HepG2 (cell line): ENCODE data around the gene CYP17A1. TPM values are rescaled to one million over a fixed set of nuclear protein-coding genes. Genes with fewer than 3 reads are reported as not detected.

Experiments
- AKNA ChIP-seq: sonication (generic); formaldehyde crosslinking; IDR thresholded peaks from 2 replicates; pipeline ENCODE4 v1.4.0; 2020; ENCODE audit warnings: missing genetic modification reagents, borderline replicate concordance
- GATAD1 ChIP-seq: IDR thresholded peaks from 2 replicates; pipeline ENCODE4 v1.6.1; 2016; ENCODE audit warnings: missing genetic modification reagents, missing compliant biosample characterization
- HDAC6 ChIP-seq: fragments of 200-600 bp; sonication (generic); IDR thresholded peaks from 2 replicates; pipeline ENCODE4 v1.7.0; 2017; ENCODE audit warnings: mild to moderate bottlenecking, antibody characterized with exemption, low read length, low read depth
- HOXA3 ChIP-seq: sonication (generic); formaldehyde crosslinking; IDR thresholded peaks from 2 replicates; pipeline ENCODE4 v1.5.0; 2020; ENCODE audit warnings: missing genetic modification reagents
- IRF1 ChIP-seq: sonication (generic); formaldehyde crosslinking; IDR thresholded peaks from 2 replicates; pipeline ENCODE4 v1.4.0; 2020; ENCODE audit warnings: low read depth, mild to moderate bottlenecking, missing genetic modification reagents
- LRRFIP1 ChIP-seq: sonication (generic); formaldehyde crosslinking; conservative IDR thresholded peaks from 2 replicates; pipeline ENCODE4 v1.4.0; 2020; ENCODE audit warnings: missing genetic modification reagents
- MYPOP ChIP-seq: sonication (generic); formaldehyde crosslinking; IDR thresholded peaks from 2 replicates; pipeline ENCODE4 v1.8.1; 2023; ENCODE audit warnings: mild to moderate bottlenecking, moderate library complexity, missing genetic modification reagents
- NKX3-1 ChIP-seq: sonication (generic); formaldehyde crosslinking; IDR thresholded peaks from 2 replicates; pipeline ENCODE4 v1.5.0; 2020; ENCODE audit warnings: missing genetic modification reagents
- SMC3 ChIP-seq: IDR thresholded peaks from 2 replicates; pipeline ENCODE4 v1.6.1; 2011; ENCODE audit warnings: low read length, improper control_type of control experiment
- TP53 ChIP-seq: sonication (generic); formaldehyde crosslinking; conservative IDR thresholded peaks from 2 replicates; pipeline ENCODE4 v1.4.0; 2020; ENCODE audit warnings: missing genetic modification reagents
- ZFP36 ChIP-seq: fragments of 150-350 bp; IDR thresholded peaks from 2 replicates; pipeline ENCODE4 v1.6.1; 2018; ENCODE audit warnings: borderline replicate concordance, low read length, low read depth; ENCODE audit not compliant: partially characterized antibody
- ZNF20 ChIP-seq: sonication (generic); formaldehyde crosslinking; IDR thresholded peaks from 2 replicates; pipeline ENCODE4 v1.4.0; 2020; ENCODE audit warnings: mild to moderate bottlenecking, moderate library complexity, missing genetic modification reagents
- ZNF207 ChIP-seq: fragments of 450-650 bp; IDR thresholded peaks from 2 replicates; pipeline ENCODE4 v1.6.1; 2016; ENCODE audit warnings: antibody characterized with exemption, borderline replicate concordance
- ZNF275 ChIP-seq: sonication (generic); formaldehyde crosslinking; IDR thresholded peaks from 2 replicates; pipeline ENCODE4 v1.8.0; 2022; ENCODE audit warnings: missing genetic modification reagents, mild to moderate bottlenecking, inconsistent platforms, borderline replicate concordance
- ZNF337 ChIP-seq: sonication (generic); formaldehyde crosslinking; IDR thresholded peaks from 2 replicates; pipeline ENCODE4 v1.5.1; 2020; ENCODE audit warnings: missing genetic modification reagents, low read depth, mild to moderate bottlenecking, borderline replicate concordance
- polyA plus RNA-seq, 8 experiments: library from polyadenylated mRNA; depleted of rRNA in 3 of 8; stranded (reverse) in 7 of 8; unstranded in 1 of 8; fragments of >200 nt; fragmentation: Illumina TruSeq in 4 of 8; extraction: Trizol in 4 of 8; gene quantifications; 2 replicates each; pipeline versions ENCODE4 v1.2.1 to v1.2.3, GENCODE V29; 2011 to 2016; ENCODE audit warnings: low read depth in 4 of 8, missing spikeins in 1 of 8, mixed read lengths in 1 of 8; ENCODE audit not compliant: insufficient read depth in 1 of 8
- total RNA-seq, 5 experiments: library from RNA; depleted of rRNA; stranded (reverse); fragments of >200 nt; fragmentation: Illumina TruSeq; extraction: Trizol; gene quantifications; 2 replicates each; pipeline ENCODE4 v1.2.3, GENCODE V29; 2016; ENCODE audit warnings: low read depth in 1 of 5

Gene CYP17A1
- total and polyA plus RNA-seq, 2 of the 13 experiments (the other 11 are each of a cell fraction or from before 2014, with no cell fraction given): 0.13 to 1.1 TPM

- TF ChIP-seq AKNA (CRISPR knock-in tag): no peak
- TF ChIP-seq ZNF275 (CRISPR knock-in tag): 0 out of 2 replicates have a peak, but pooled peaks have one; percentile 53
- TF ChIP-seq ZFP36: no peak
- peak; percentile 67; the same call in 1 of the 2 replicates for TF ChIP-seq NKX3-1 (CRISPR knock-in tag)
- no peak for TF ChIP-seq ZNF207
- TF ChIP-seq ZNF337 (CRISPR knock-in tag): no peak
- no peak for TF ChIP-seq SMC3
- 0 out of 2 replicates have a peak, but pooled peaks have one; percentile 76 for TF ChIP-seq ZNF20 (CRISPR knock-in tag)
- TF ChIP-seq IRF1 (CRISPR knock-in tag): no peak
- TF ChIP-seq LRRFIP1: no peak
- TF ChIP-seq TP53 (CRISPR knock-in tag): no peak
- no peak for TF ChIP-seq HDAC6
- no peak for TF ChIP-seq MYPOP
- no peak for TF ChIP-seq GATAD1 (CRISPR knock-in tag)
- TF ChIP-seq HOXA3 (CRISPR knock-in tag): peak; percentile 69
These were observed 32.3 kb upstream of the CYP17A1 start, which contains the start of gene AS3MT (continued) for GRCh38 chr10:102869258-102870198.
